ENCODE measurements around the gene CTNNBL1. TPM values are rescaled to one million over a fixed set of nuclear protein-coding genes. Genes with fewer than 3 reads are reported as not detected.
A peak's percentile ranks its signal among the peaks of the same experiment; 100 is the strongest.

The CTNNBL1 gene
- total RNA-seq, 2 donors from 2014 or later: 8.6 to 17.4 TPM

GRCh38 chr20:37915800-37916570, 222.2 kb downstream of the CTNNBL1 start:
- ATAC-seq (no peak), DNase-seq (peak in 1 of 4 donors; percentile 37)
- H3K27me3 ChIP-seq: peaks cover 0 to 5% of the 10 kb centered on the region in 2 donors
- peaks cover 12% of the 10 kb centered on the region for H3K4me1 ChIP-seq
- H3K9me3 ChIP-seq: no peaks in the 10 kb centered on the region
- no peak overlapping the region for H3K4me3 ChIP-seq
- no peak overlapping the region for H3K27ac ChIP-seq
- WGBS, 2 donors: 7 to 15% methylated on average over 21 of the region's 21 CpGs
- H3K36me3 ChIP-seq (replicated peaks in 1 of 2; ENCODE audit: insufficient read depth in 1 of 2, low read depth in 2 of 2): no peaks in the 10 kb centered on the region
- intact Hi-C loops (cut with DNase I): no loop called here
- TF ChIP-seq POLR2A (IDR thresholded peaks at IDR 0.05): no peak
- TF ChIP-seq, protein P1, sequence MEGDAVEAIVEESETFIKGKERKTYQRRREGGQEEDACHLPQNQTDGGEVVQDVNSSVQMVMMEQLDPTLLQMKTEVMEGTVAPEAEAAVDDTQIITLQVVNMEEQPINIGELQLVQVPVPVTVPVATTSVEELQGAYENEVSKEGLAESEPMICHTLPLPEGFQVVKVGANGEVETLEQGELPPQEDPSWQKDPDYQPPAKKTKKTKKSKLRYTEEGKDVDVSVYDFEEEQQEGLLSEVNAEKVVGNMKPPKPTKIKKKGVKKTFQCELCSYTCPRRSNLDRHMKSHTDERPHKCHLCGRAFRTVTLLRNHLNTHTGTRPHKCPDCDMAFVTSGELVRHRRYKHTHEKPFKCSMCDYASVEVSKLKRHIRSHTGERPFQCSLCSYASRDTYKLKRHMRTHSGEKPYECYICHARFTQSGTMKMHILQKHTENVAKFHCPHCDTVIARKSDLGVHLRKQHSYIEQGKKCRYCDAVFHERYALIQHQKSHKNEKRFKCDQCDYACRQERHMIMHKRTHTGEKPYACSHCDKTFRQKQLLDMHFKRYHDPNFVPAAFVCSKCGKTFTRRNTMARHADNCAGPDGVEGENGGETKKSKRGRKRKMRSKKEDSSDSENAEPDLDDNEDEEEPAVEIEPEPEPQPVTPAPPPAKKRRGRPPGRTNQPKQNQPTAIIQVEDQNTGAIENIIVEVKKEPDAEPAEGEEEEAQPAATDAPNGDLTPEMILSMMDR (IDR thresholded peaks at IDR 0.05): no peak

GRCh38 chr20:37917461-37917860, 223.6 kb downstream of the CTNNBL1 start:
- 52 to 74% methylated on average over 8 to 12 of the region's 12 CpGs for WGBS, 2 donors
- intact Hi-C loops (cut with DNase I): no loop called here
- Histone ChIP-seq H3K9me3 (no peaks in the 10 kb centered on the region), H3K36me3 (replicated peaks in 1 of 2; ENCODE audit: insufficient read depth in 1 of 2, low read depth in 2 of 2) (no peaks in the 10 kb centered on the region), H3K4me1 (peaks cover 12% of the 10 kb centered on the region), H3K27me3 (peaks cover 0 to 5% of the 10 kb centered on the region in 2 donors), H3K27ac (no peak overlapping the region), H3K4me3 (no peak overlapping the region)
- DNase-seq: no peak
- TF ChIP-seq, protein P1 (IDR thresholded peaks at IDR 0.05): no peak
- no peak for TF ChIP-seq POLR2A (IDR thresholded peaks at IDR 0.05)
- ATAC-seq: no peak

- Histone ChIP-seq H3K36me3 (replicated peaks in 1 of 2; ENCODE audit: insufficient read depth in 1 of 2, low read depth in 2 of 2) (no peaks in the 10 kb centered on the region), H3K27ac (no peak overlapping the region), H3K9me3 (no peaks in the 10 kb centered on the region), H3K4me1 (peaks cover 12% of the 10 kb centered on the region), H3K27me3 (peaks cover 0 to 5% of the 10 kb centered on the region in 2 donors), H3K4me3 (no peak overlapping the region)
- no peak for ATAC-seq
- intact Hi-C loops (cut with DNase I): no loop called here
- no peak for DNase-seq
- TF ChIP-seq, protein P1 (IDR thresholded peaks at IDR 0.05): no peak
- no peak for TF ChIP-seq POLR2A (IDR thresholded peaks at IDR 0.05)
- 65 to 72% methylated on average over 6 of the region's 6 CpGs for WGBS, 2 donors
Observed at GRCh38 chr20:37918035-37918434, 224.2 kb downstream of the CTNNBL1 start.

GRCh38 chr20:37919389-37920040, 225.7 kb downstream of the CTNNBL1 start:
- no peaks in the 10 kb centered on the region for H3K36me3 ChIP-seq (replicated peaks in 1 of 2; ENCODE audit: insufficient read depth in 1 of 2, low read depth in 2 of 2)
- no peaks in the 10 kb centered on the region for H3K9me3 ChIP-seq
- no peak for ATAC-seq
- TF ChIP-seq, protein P1 (IDR thresholded peaks at IDR 0.05): no peak
- TF ChIP-seq POLR2A (IDR thresholded peaks at IDR 0.05): no peak
- 46 to 51% methylated on average over 5 of the region's 5 CpGs for WGBS, 2 donors
- DNase-seq: no peak
- peaks cover 10% of the 10 kb centered on the region for H3K4me1 ChIP-seq
- no peak overlapping the region for H3K4me3 ChIP-seq
- peaks cover 0 to 4% of the 10 kb centered on the region in 2 donors for H3K27me3 ChIP-seq
- intact Hi-C loops (cut with DNase I): no loop called here
- H3K27ac ChIP-seq: no peak overlapping the region
